Kidney epithelial cell (primary cell): ENCODE data around the gene CCDC102A. TPM values are rescaled to one million over a fixed set of nuclear protein-coding genes. Genes with fewer than 3 reads are reported as not detected.
A peak's percentile ranks its signal among the peaks of the same experiment; 100 is the strongest.

Experiments used
- DNase-seq: peaks from one replicate; pipeline ENCODE4 v3.0.0-alpha.2; 2010; ENCODE audit warnings: low read depth
- H3K27me3 ChIP-seq: 2 replicates; pipeline ENCODE4 v1.6.0; 2011; ENCODE audit warnings: low read length; ENCODE audit not compliant: control insufficient read depth, insufficient read depth
- H3K36me3 ChIP-seq: 2 replicates; pipeline ENCODE4 v1.5.1; 2011; ENCODE audit warnings: low read length; ENCODE audit not compliant: control insufficient read depth, insufficient read depth
- H3K4me3 ChIP-seq: 2 replicates; pipeline ENCODE4 v1.5.1; 2011; ENCODE audit warnings: low read depth, mild to moderate bottlenecking, control low read depth, low read length
- total RNA-seq: library from RNA; depleted of rRNA; stranded (reverse); fragments of >200 nt; gene quantifications from 2 replicates; pipeline ENCODE4 v1.2.3, GENCODE V29; 2015
- TF ChIP-seq, protein P1 (sequence below): IDR thresholded peaks from 2 replicates; pipeline ENCODE4 v1.5.1; 2011; ENCODE audit warnings: mild to moderate bottlenecking, moderate library complexity, low read length, control low read depth, inconsistent platforms; ENCODE audit not compliant: insufficient read depth, poor library complexity, severe bottlenecking

The CCDC102A gene
- total RNA-seq, 1 donor from 2014 or later, result 11.4 TPM

DNA sequence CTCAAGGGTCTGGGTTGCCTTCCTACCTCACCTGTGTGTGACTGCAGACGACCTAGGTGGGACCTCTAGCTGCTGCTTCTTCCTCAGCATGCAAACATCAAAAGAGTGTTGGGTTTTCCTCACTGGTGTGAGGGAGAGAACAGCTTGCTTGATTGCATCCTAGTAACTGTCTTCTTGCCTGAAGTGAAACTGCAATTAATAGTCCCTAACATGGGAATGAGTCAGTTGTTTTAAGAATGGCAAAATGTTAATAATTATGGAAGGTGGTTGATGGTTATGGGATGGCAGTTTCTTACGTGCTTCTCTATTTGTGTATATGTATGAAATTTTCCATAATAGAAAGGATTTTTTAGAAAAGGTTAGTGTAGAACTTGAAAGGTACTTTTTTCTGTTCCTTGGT, 68.0 kb downstream of the CCDC102A start:
- TF ChIP-seq, protein P1, sequence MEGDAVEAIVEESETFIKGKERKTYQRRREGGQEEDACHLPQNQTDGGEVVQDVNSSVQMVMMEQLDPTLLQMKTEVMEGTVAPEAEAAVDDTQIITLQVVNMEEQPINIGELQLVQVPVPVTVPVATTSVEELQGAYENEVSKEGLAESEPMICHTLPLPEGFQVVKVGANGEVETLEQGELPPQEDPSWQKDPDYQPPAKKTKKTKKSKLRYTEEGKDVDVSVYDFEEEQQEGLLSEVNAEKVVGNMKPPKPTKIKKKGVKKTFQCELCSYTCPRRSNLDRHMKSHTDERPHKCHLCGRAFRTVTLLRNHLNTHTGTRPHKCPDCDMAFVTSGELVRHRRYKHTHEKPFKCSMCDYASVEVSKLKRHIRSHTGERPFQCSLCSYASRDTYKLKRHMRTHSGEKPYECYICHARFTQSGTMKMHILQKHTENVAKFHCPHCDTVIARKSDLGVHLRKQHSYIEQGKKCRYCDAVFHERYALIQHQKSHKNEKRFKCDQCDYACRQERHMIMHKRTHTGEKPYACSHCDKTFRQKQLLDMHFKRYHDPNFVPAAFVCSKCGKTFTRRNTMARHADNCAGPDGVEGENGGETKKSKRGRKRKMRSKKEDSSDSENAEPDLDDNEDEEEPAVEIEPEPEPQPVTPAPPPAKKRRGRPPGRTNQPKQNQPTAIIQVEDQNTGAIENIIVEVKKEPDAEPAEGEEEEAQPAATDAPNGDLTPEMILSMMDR, result no peak
- DNase-seq, result no peak
- Histone ChIP-seq H3K4me3 (no peak overlapping the region), H3K36me3 (peaks cover 7% of the 10 kb centered on the region), H3K27me3 (no peaks in the 10 kb centered on the region)

DNA sequence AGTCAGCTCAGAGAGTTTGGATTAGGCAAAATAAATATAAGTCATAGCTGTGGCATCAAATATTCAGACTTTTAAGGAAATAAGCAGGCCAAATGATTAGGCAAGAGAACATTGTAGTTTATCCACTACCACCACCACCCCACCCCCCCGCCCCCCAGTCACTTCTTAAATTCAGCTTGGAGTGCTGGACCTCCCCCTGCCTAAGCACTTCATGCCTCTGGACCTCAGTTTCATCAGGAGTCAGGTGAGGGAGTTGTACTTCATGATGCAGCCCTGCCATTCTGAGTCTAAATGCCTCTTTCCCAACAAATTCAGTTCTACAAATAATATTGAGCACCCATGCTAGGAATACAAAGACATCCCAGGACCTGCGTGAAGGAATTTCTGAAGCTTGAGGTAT, 71.8 kb downstream of the CCDC102A start:
- H3K36me3 ChIP-seq, result peaks cover 4% of the 10 kb centered on the region
- H3K4me3 ChIP-seq, result no peak overlapping the region
- DNase-seq, result no peak
- no peaks in the 10 kb centered on the region for H3K27me3 ChIP-seq
- TF ChIP-seq, protein P1, result no peak

DNA sequence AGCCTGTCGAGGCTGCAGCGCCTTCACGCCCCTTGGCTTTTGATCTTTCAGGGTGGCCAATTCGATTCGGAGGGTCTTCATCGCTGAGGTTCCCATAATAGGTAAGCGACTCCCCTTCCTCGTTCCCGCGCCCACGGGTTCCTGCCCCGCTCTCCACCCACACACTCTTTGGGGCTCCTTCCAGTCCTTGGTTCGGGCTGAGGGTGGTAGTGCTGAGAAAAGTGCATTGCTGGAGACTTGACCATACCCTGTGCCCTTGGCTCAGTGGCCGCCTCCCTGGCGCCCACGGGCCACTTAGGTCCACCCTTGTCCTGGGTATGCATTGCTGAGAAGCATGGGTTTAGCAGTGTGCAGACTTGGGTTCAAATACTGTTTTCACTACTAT, 73.4 kb downstream of the CCDC102A start:
- DNase-seq, result no peak
- H3K36me3 ChIP-seq, result no peaks in the 10 kb centered on the region
- TF ChIP-seq, protein P1, result no peak

DNA sequence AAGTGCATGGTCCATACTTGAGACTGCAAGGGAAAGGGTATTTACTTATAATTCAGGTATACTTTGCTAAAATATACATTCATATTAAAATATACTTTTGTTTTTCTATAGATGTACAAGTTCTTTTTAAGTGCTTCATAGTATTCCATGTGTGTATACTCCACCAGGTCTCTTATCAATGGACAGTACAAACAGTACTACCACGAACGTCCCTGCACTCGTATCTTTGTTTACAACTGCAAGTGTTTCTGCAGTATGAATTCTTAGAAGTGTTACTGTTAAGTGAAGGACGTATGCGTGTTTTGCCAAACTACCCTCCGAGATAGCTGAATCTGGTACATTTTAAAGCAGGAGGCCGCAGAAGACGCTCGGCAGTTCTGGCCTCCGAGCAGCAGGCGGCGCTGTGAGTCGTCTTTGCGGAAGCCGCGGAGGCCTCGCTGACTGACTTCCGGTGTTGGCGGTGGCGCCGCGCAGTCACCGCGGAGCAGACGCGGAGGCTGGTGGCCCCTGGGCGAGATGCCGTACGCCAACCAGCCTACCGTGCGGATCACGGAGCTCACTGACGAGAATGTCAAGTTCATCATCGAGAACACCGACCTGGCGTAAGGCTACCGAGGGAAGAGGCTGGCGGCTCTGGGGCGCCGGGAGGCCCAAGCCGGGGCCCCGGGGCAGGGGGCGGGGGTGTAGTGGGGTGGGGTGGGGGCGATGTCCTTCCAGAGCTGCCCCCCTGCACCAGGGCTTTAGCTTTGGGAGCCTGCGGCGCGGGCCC, 74.0 kb downstream of the CCDC102A start, which contains the start of gene POLR2C:
TSS of gene POLR2C (plus strand) at position 471 of the 769 bp plus-strand sequence. CDS start at position 517, 46 bp downstream.
- Histone ChIP-seq H3K36me3 (no peaks in the 10 kb centered on the region), H3K27me3 (no peaks in the 10 kb centered on the region), H3K4me3 (peak within 1 kb of the TSS; percentile 74)
- DNase-seq, result peak; percentile 41
- TF ChIP-seq, protein P1, result peak; percentile 93

More for the DNA sequence above, 73.4 kb downstream of the CCDC102A start:
- Histone ChIP-seq H3K27me3 (no peaks in the 10 kb centered on the region), H3K4me3 (peak overlapping the region; percentile 74)

Other genes with a start within 250 kb of the CCDC102A start
- not detected in 2 replicates for gene CCL22, start 177.8 kb downstream of the CCDC102A start, total RNA-seq
- 22.0 and 24.8 TPM in 2 replicates for gene CX3CL1, start 164.1 kb downstream of the CCDC102A start, total RNA-seq
- gene CCL17, start 131.8 kb downstream of the CCDC102A start, total RNA-seq, result not detected in 2 replicates
- gene CIAPIN1, start 89.2 kb downstream of the CCDC102A start, total RNA-seq, result 80.2 and 80.3 TPM in 2 replicates
- 37.6 and 49.5 TPM in 2 replicates for gene COQ9, start 89.1 kb downstream of the CCDC102A start, total RNA-seq
- 70.4 and 73.0 TPM in 2 replicates for gene POLR2C, start 73.9 kb downstream of the CCDC102A start, total RNA-seq
- 23.1 and 23.2 TPM in 2 replicates for gene DOK4, start 50.1 kb downstream of the CCDC102A start, total RNA-seq
- 1.0 and 2.5 TPM in 2 replicates for gene ADGRG5, start 6.1 kb upstream of the CCDC102A start, total RNA-seq
- 143 and 150 TPM in 2 replicates for gene ADGRG1, start 92.1 kb upstream of the CCDC102A start, total RNA-seq
- not detected in 2 replicates for gene ADGRG3, start 131.7 kb upstream of the CCDC102A start, total RNA-seq
- gene DRC7, start 158.2 kb upstream of the CCDC102A start, total RNA-seq, result 0.04 TPM in 1 of 2 replicates, not detected in the other
- 26.3 and 32.7 TPM in 2 replicates for gene KATNB1, start 199.2 kb upstream of the CCDC102A start, total RNA-seq